ENCODE data around the gene GHRH. TPM values are rescaled to one million over a fixed set of nuclear protein-coding genes. Genes with fewer than 3 reads are reported as not detected.

Gene GHRH
- total RNA-seq, 1 donor from 2014 or later = not detected

- Mint-ChIP-seq H3K27ac (ENCODE audit: unreplicated experiment) (no peak overlapping the region), H3K27me3 (ENCODE audit: unreplicated experiment) (no peaks in the 10 kb centered on the region)
Observed at GRCh38 chr20:37273988-37274387, 12.4 kb upstream of the GHRH start.

GRCh38 chr20:37271421-37271768 lies 9.8 kb upstream of the GHRH start:
- Mint-ChIP-seq H3K4me1 (ENCODE audit: unreplicated experiment) (peaks cover 11% of the 10 kb centered on the region), H3K27me3 (ENCODE audit: unreplicated experiment) (peaks cover 3% of the 10 kb centered on the region), H3K36me3 (ENCODE audit: low read depth, unreplicated experiment) (no peaks in the 10 kb centered on the region), H3K4me3 (ENCODE audit: unreplicated experiment) (no peak overlapping the region), H3K27ac (ENCODE audit: unreplicated experiment) (no peak overlapping the region), H3K9me3 (ENCODE audit: unreplicated experiment) (no peaks in the 10 kb centered on the region)
- no peak for TF ChIP-seq CTCF (IDR thresholded peaks at IDR 0.05; ENCODE audit: unreplicated experiment)
- DNase-seq (ENCODE audit: low spot score) = no peak

More at GRCh38 chr20:37273988-37274387, 12.4 kb upstream of the GHRH start:
- Mint-ChIP-seq H3K4me1 (ENCODE audit: unreplicated experiment) (peaks cover 13% of the 10 kb centered on the region), H3K36me3 (ENCODE audit: low read depth, unreplicated experiment) (no peaks in the 10 kb centered on the region), H3K4me3 (ENCODE audit: unreplicated experiment) (no peak overlapping the region), H3K9me3 (ENCODE audit: unreplicated experiment) (no peaks in the 10 kb centered on the region)
- no peak for DNase-seq (ENCODE audit: low spot score)
- TF ChIP-seq CTCF (IDR thresholded peaks at IDR 0.05; ENCODE audit: unreplicated experiment) = no peak

- Mint-ChIP-seq H3K4me3 (ENCODE audit: unreplicated experiment) (no peak overlapping the region), H3K27ac (ENCODE audit: unreplicated experiment) (no peak overlapping the region), H3K4me1 (ENCODE audit: unreplicated experiment) (peaks cover 11% of the 10 kb centered on the region), H3K9me3 (ENCODE audit: unreplicated experiment) (no peaks in the 10 kb centered on the region), H3K27me3 (ENCODE audit: unreplicated experiment) (peaks cover 3% of the 10 kb centered on the region), H3K36me3 (ENCODE audit: low read depth, unreplicated experiment) (no peaks in the 10 kb centered on the region)
- no peak for DNase-seq (ENCODE audit: low spot score)
- no peak for TF ChIP-seq CTCF (IDR thresholded peaks at IDR 0.05; ENCODE audit: unreplicated experiment)
Observed at GRCh38 chr20:37270576-37271420, 9.2 kb upstream of the GHRH start.

GRCh38 chr20:37267667-37268313 lies 6.2 kb upstream of the GHRH start:
- Mint-ChIP-seq H3K36me3 (ENCODE audit: low read depth, unreplicated experiment) (no peaks in the 10 kb centered on the region), H3K27ac (ENCODE audit: unreplicated experiment) (no peak overlapping the region), H3K4me3 (ENCODE audit: unreplicated experiment) (no peak overlapping the region), H3K4me1 (ENCODE audit: unreplicated experiment) (peaks cover 2% of the 10 kb centered on the region), H3K9me3 (ENCODE audit: unreplicated experiment) (no peaks in the 10 kb centered on the region), H3K27me3 (ENCODE audit: unreplicated experiment) (peaks cover 3% of the 10 kb centered on the region)
- no peak for DNase-seq (ENCODE audit: low spot score)
- TF ChIP-seq CTCF (IDR thresholded peaks at IDR 0.05; ENCODE audit: unreplicated experiment) = no peak

Measured in endothelial cell (in vitro differentiated cells).